HepG2 (cell line): ENCODE results near the gene RHBDF2. TPM values are rescaled to one million over a fixed set of nuclear protein-coding genes. Genes with fewer than 3 reads are reported as not detected.

ENCODE experiments used
- GPN1 ChIP-seq: sonication (generic); formaldehyde crosslinking; IDR thresholded peaks from 2 replicates; pipeline ENCODE4 v1.5.1; 2020; ENCODE audit warnings: missing genetic modification reagents, borderline replicate concordance
- MAFG ChIP-seq: sonication (generic); formaldehyde crosslinking; IDR thresholded peaks from 2 replicates; pipeline ENCODE4 v1.5.1; 2020; ENCODE audit warnings: mild to moderate bottlenecking, missing genetic modification reagents
- MED8 ChIP-seq: sonication (generic); formaldehyde crosslinking; IDR thresholded peaks from 2 replicates; pipeline ENCODE4 v1.8.1; 2023; ENCODE audit warnings: mild to moderate bottlenecking, missing genetic modification reagents; ENCODE audit not compliant: insufficient replicate concordance
- SP4 ChIP-seq: sonication (generic); formaldehyde crosslinking; IDR thresholded peaks from 2 replicates; pipeline ENCODE4 v1.8.1; 2023; ENCODE audit warnings: mild to moderate bottlenecking, missing genetic modification reagents
- SRF ChIP-seq: IDR thresholded peaks from 2 replicates; pipeline ENCODE4 v1.6.1; 2011; ENCODE audit warnings: mild to moderate bottlenecking, low read depth, low read length, moderate library complexity
- ZKSCAN8 ChIP-seq: IDR thresholded peaks from 2 replicates; pipeline ENCODE4 v1.6.1; 2016; ENCODE audit warnings: borderline replicate concordance, missing genetic modification reagents, missing compliant biosample characterization
- ZNF230 ChIP-seq: sonication (generic); formaldehyde crosslinking; IDR thresholded peaks from 2 replicates; pipeline ENCODE4 v1.4.0; 2020; ENCODE audit warnings: mild to moderate bottlenecking, missing genetic modification reagents
- ZNF430 ChIP-seq: sonication (generic); formaldehyde crosslinking; IDR thresholded peaks from 2 replicates; pipeline ENCODE4 v1.9.0; 2021; ENCODE audit warnings: mild to moderate bottlenecking, missing genetic modification reagents
- ZNF550 ChIP-seq: sonication (generic); formaldehyde crosslinking; IDR thresholded peaks from 2 replicates; pipeline ENCODE4 v1.4.0; 2020; ENCODE audit warnings: mild to moderate bottlenecking, missing genetic modification reagents, borderline replicate concordance
- ZNF589 ChIP-seq: sonication (generic); formaldehyde crosslinking; conservative IDR thresholded peaks from 2 replicates; pipeline ENCODE4 v1.8.0; 2022; ENCODE audit warnings: mild to moderate bottlenecking, moderate library complexity, missing genetic modification reagents
- ZNF816 ChIP-seq: sonication (generic); formaldehyde crosslinking; IDR thresholded peaks from 2 replicates; pipeline ENCODE4 v1.8.0; 2022; ENCODE audit warnings: missing genetic modification reagents, mild to moderate bottlenecking, borderline replicate concordance
- ZSCAN29 ChIP-seq: sonication (generic); formaldehyde crosslinking; conservative IDR thresholded peaks from 2 replicates; pipeline ENCODE4 v1.4.0; 2020; ENCODE audit warnings: mild to moderate bottlenecking, missing genetic modification reagents
- polyA plus RNA-seq, 8 experiments: library from polyadenylated mRNA; depleted of rRNA in 3 of 8; stranded (reverse) in 7 of 8; unstranded in 1 of 8; fragments of >200 nt; fragmentation: Illumina TruSeq in 4 of 8; extraction: Trizol in 4 of 8; gene quantifications; 2 replicates each; pipeline versions ENCODE4 v1.2.1 to v1.2.3, GENCODE V29; 2011 to 2016; ENCODE audit warnings: low read depth in 4 of 8, missing spikeins in 1 of 8, mixed read lengths in 1 of 8; ENCODE audit not compliant: insufficient read depth in 1 of 8
- total RNA-seq, 5 experiments: library from RNA; depleted of rRNA; stranded (reverse); fragments of >200 nt; fragmentation: Illumina TruSeq; extraction: Trizol; gene quantifications; 2 replicates each; pipeline ENCODE4 v1.2.3, GENCODE V29; 2016; ENCODE audit warnings: low read depth in 1 of 5
- TF ChIP-seq, protein P1 (sequence below): sonication (generic); formaldehyde crosslinking; IDR thresholded peaks from 2 replicates; pipeline ENCODE4 v1.4.0; 2020; ENCODE audit warnings: missing genetic modification reagents, mild to moderate bottlenecking, borderline replicate concordance
- TF ChIP-seq, protein P2 (sequence below): sonication (generic); formaldehyde crosslinking; IDR thresholded peaks from 2 replicates; pipeline ENCODE4 v1.4.0; 2020; ENCODE audit warnings: missing genetic modification reagents
- TF ChIP-seq, protein P3 (sequence below): sonication (generic); formaldehyde crosslinking; IDR thresholded peaks from 2 replicates; pipeline ENCODE4 v1.4.0; 2020; ENCODE audit warnings: mild to moderate bottlenecking, missing genetic modification reagents
- TF ChIP-seq, protein P4 (sequence below): IDR thresholded peaks from 2 replicates; pipeline ENCODE4 v1.6.1; 2016; ENCODE audit warnings: mild to moderate bottlenecking, missing biosample characterization, missing genetic modification reagents
- TF ChIP-seq, protein P5 (sequence below): sonication (generic); formaldehyde crosslinking; IDR thresholded peaks from 2 replicates; pipeline ENCODE4 v1.5.0; 2020; ENCODE audit warnings: missing genetic modification reagents

Gene RHBDF2
- total and polyA plus RNA-seq, 2 of the 13 experiments (the other 11 are each of a cell fraction or from before 2014, with no cell fraction given): 7.8 to 24.2 TPM

DNA sequence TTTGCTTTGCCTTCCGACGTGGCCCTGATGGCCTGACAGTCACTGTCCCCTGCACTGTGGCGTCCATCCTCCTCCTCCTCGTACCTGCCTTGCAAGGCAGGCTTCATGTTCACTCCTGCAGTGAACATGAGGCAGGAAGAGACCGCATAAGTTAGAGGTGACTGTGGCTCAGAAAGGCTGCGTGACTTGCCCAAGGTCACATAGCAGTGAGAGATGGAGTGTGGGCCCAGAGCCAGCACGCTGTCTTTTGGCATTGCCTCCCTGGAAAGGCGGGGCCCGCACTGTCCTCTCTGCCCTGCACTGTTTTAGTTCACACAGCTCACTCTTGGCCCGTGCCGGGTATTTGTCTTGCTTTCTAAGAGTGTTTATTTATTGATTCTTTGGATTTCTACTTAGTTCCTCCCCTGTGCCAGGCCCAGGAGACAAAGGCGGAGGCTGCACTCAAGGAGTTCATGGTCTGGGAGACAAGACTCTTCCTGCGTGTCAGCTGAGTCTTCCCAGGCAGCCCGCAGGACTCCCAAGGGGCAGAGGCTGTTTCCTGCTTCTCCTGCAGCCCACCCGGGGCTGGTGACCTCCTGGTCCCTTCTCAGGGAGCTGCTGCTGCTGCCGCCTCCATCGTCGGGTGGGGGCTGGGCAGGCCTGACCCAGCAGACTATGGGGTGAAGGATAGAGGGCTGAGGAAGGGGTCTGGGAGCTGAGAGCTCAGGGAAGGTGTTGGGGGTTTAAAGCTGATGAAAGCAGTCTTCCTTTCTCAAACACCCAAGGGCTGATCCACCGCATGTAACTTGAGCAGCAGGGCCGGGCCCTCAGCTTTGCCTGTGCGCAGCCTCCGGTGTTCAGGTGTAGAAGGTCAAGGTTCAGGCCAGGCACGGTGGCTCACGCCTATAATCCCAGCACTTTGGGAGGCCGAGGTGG is 23.6 kb upstream of the RHBDF2 start (continued):
- TF ChIP-seq SP4 (CRISPR knock-in tag) (peak; percentile 66; the same call in 1 of the 2 replicates), SRF (no peak), MAFG (CRISPR knock-in tag) (no peak), ZNF589 (CRISPR knock-in tag) (no peak), GPN1 (CRISPR knock-in tag) (no peak), ZNF230 (CRISPR knock-in tag) (no peak), ZNF430 (CRISPR knock-in tag) (no peak), ZNF550 (CRISPR knock-in tag) (no peak), ZSCAN29 (CRISPR knock-in tag) (no peak), ZNF816 (no peak), ZKSCAN8 (CRISPR knock-in tag) (no peak), MED8 (CRISPR knock-in tag) (no peak)
- TF ChIP-seq, protein P1, sequence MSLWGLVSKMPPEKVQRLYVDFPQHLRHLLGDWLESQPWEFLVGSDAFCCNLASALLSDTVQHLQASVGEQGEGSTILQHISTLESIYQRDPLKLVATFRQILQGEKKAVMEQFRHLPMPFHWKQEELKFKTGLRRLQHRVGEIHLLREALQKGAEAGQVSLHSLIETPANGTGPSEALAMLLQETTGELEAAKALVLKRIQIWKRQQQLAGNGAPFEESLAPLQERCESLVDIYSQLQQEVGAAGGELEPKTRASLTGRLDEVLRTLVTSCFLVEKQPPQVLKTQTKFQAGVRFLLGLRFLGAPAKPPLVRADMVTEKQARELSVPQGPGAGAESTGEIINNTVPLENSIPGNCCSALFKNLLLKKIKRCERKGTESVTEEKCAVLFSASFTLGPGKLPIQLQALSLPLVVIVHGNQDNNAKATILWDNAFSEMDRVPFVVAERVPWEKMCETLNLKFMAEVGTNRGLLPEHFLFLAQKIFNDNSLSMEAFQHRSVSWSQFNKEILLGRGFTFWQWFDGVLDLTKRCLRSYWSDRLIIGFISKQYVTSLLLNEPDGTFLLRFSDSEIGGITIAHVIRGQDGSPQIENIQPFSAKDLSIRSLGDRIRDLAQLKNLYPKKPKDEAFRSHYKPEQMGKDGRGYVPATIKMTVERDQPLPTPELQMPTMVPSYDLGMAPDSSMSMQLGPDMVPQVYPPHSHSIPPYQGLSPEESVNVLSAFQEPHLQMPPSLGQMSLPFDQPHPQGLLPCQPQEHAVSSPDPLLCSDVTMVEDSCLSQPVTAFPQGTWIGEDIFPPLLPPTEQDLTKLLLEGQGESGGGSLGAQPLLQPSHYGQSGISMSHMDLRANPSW: no peak
- TF ChIP-seq, protein P2, sequence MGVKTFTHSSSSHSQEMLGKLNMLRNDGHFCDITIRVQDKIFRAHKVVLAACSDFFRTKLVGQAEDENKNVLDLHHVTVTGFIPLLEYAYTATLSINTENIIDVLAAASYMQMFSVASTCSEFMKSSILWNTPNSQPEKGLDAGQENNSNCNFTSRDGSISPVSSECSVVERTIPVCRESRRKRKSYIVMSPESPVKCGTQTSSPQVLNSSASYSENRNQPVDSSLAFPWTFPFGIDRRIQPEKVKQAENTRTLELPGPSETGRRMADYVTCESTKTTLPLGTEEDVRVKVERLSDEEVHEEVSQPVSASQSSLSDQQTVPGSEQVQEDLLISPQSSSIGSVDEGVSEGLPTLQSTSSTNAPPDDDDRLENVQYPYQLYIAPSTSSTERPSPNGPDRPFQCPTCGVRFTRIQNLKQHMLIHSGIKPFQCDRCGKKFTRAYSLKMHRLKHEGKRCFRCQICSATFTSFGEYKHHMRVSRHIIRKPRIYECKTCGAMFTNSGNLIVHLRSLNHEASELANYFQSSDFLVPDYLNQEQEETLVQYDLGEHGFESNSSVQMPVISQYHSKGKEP: no peak
- TF ChIP-seq, protein P3, sequence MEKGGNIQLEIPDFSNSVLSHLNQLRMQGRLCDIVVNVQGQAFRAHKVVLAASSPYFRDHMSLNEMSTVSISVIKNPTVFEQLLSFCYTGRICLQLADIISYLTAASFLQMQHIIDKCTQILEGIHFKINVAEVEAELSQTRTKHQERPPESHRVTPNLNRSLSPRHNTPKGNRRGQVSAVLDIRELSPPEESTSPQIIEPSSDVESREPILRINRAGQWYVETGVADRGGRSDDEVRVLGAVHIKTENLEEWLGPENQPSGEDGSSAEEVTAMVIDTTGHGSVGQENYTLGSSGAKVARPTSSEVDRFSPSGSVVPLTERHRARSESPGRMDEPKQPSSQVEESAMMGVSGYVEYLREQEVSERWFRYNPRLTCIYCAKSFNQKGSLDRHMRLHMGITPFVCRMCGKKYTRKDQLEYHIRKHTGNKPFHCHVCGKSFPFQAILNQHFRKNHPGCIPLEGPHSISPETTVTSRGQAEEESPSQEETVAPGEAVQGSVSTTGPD: peak; percentile 7; the same call in 1 of the 2 replicates
- TF ChIP-seq, protein P4, sequence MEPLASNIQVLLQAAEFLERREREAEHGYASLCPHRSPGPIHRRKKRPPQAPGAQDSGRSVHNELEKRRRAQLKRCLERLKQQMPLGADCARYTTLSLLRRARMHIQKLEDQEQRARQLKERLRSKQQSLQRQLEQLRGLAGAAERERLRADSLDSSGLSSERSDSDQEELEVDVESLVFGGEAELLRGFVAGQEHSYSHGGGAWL (CRISPR knock-in tag): no peak; the same call in 1 of the 2 replicates
- TF ChIP-seq, protein P5, sequence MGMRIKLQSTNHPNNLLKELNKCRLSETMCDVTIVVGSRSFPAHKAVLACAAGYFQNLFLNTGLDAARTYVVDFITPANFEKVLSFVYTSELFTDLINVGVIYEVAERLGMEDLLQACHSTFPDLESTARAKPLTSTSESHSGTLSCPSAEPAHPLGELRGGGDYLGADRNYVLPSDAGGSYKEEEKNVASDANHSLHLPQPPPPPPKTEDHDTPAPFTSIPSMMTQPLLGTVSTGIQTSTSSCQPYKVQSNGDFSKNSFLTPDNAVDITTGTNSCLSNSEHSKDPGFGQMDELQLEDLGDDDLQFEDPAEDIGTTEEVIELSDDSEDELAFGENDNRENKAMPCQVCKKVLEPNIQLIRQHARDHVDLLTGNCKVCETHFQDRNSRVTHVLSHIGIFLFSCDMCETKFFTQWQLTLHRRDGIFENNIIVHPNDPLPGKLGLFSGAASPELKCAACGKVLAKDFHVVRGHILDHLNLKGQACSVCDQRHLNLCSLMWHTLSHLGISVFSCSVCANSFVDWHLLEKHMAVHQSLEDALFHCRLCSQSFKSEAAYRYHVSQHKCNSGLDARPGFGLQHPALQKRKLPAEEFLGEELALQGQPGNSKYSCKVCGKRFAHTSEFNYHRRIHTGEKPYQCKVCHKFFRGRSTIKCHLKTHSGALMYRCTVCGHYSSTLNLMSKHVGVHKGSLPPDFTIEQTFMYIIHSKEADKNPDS (CRISPR knock-in tag): 0 out of 2 replicates have a peak, but pooled peaks have one; percentile 43
